Stimulated activated naive CD8-positive, alpha-beta T cell treated with anti-CD3 and anti-CD28 coated beads, Interleukin-15, amount 100 ng/mL, for 72 hours (primary cell): ENCODE results near the gene POU3F3.

Experiments
- ATAC-seq: fragments of 150-1000 bp; cut with Tn5 transposase; 2 replicates; pipeline ENCODE4 v1.10.0; 2021; ENCODE audit warnings: mild to moderate bottlenecking, moderate library complexity
- DNase-seq, 2 donors: peaks; one replicate each; pipeline ENCODE4 v3.0.0; 2021 to 2022
- H3K27ac Mint-ChIP-seq, 2 donors: one replicate each; pipeline ENCODE4 v1.8.0; 2022; ENCODE audit warnings: mild to moderate bottlenecking in 2 of 2, mixed read lengths in 2 of 2, moderate library complexity in 2 of 2
- H3K27me3 Mint-ChIP-seq: one replicate; pipeline ENCODE4 v1.8.0; 2022; ENCODE audit warnings: mixed read lengths
- H3K4me1 Mint-ChIP-seq: one replicate; pipeline ENCODE4 v1.8.0; 2022; ENCODE audit warnings: mild to moderate bottlenecking, mixed read lengths
- H3K4me3 Mint-ChIP-seq, 2 donors: one replicate each; pipeline ENCODE4 v1.8.0; 2022; ENCODE audit warnings: mild to moderate bottlenecking in 2 of 2, mixed read lengths in 2 of 2, moderate library complexity in 1 of 2
- H3K9me3 Mint-ChIP-seq, 2 donors: one replicate each; pipeline ENCODE4 v1.8.0; 2022; ENCODE audit warnings: mixed read lengths in 2 of 2

The POU3F3 gene

DNA sequence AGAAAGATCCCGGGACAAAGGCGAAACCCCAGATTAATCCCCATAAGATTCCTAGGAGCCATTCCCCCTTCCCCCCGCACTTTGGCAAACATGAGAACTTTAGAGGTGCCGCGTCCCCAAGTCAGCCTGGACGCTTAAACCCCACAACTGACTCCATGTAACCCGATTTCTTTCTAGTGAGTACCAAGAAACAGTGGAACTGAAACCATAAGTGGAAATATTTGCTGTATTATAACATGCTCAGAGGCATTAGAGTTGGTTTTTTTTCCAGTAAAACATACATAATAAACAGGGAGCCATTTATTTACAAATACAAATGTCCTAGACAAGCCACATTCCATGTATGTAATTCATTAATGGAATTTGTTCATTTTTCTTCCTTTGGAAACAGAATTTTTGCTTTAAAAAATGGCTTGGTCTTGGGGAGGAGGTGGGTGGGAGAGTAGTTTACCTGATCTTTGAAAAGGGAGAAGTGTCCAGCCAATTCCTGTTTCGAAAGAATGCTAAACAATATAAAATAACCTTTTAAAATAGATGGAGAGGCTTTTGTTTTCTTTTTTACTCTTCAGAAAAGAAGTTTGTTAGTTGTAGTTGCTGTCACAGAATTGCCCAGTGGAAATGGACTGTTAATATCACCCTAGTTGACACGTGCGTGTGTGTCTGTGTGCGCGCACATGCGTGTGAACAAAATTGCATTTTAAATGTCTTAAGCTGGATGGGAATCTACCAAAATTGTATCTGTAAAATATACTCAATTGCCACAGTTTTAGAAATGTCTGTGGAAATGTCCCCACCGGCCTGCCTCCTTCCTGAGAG is 10.6 kb downstream of the POU3F3 start:
- ATAC-seq, result no peak
- no peak for DNase-seq
- Mint-ChIP-seq H3K9me3 (no peaks in the 10 kb centered on the region), H3K4me1 (peaks cover 43% of the 10 kb centered on the region), H3K27me3 (peaks cover 98% of the 10 kb centered on the region), H3K27ac (no peak overlapping the region), H3K4me3 (no peak overlapping the region)

DNA sequence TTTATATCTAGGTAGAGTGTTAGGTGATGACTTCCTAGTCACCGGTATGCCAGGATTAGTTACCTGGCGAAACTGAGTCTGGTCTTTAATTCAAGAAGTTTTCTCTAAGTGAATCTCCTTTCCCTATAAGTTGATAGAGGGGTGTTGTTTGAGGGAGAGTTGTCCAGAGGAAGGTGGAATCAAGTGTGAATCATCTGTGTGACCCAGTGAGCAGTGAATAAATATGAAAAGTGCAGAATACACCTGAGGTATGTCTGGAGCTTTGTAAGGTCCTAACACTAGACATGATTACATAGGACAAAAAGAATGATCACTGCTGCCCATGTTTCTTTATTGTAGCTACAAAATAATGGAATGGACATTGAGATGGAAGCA is 11.2 kb downstream of the POU3F3 start:
- ATAC-seq, result no peak

DNA sequence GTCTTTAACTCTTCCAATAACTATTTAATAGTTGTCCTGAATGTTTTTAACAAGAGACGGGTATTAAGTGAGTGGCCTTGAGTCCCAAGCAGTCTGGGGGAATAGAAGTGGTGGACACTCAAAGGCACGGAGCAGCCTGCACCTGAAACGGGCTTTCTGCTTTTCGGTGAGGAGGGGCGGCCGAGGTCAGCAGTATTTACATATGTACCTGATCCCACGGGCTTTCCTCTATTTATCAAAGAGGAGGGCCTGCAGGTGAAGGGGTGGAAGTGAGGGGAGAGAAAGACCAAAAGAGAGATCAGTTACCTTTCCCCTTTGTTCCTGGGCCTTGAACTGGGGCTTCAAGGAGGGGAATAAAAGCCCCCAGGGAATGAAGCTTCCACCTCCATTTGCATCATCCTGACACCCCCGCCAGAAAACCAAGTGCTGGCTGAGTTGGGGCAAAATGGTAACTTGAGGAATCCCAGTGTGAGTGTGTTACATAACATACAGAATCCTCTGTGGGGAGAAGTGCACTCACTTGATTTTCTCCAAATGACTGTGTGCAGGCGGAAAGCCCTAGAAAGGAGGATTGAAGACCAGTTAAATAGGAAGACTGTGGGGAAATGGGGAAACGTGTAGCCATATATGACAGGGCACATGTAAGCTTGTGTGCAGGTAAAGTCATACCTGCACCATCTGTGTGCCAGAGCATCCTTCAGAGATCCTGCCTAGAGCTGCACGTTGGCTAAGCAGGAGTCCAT is 12.4 kb downstream of the POU3F3 start:
- H3K9me3 Mint-ChIP-seq, result no peaks in the 10 kb centered on the region
- no peak for ATAC-seq
- H3K4me1 Mint-ChIP-seq, result peaks cover 41% of the 10 kb centered on the region
- H3K27ac Mint-ChIP-seq, result no peak overlapping the region
- H3K27me3 Mint-ChIP-seq, result peaks cover 100% of the 10 kb centered on the region
- DNase-seq, result no peak
- H3K4me3 Mint-ChIP-seq, result no peak overlapping the region

More for the DNA sequence above, 11.2 kb downstream of the POU3F3 start:
- Mint-ChIP-seq H3K9me3 (no peaks in the 10 kb centered on the region), H3K27ac (no peak overlapping the region), H3K27me3 (peaks cover 98% of the 10 kb centered on the region), H3K4me3 (no peak overlapping the region), H3K4me1 (peaks cover 43% of the 10 kb centered on the region)
- DNase-seq, result no peak

GRCh38 chr2:104866883-104867812 is 13.2 kb downstream of the POU3F3 start:
- no peak overlapping the region for H3K27ac Mint-ChIP-seq
- peaks cover 39% of the 10 kb centered on the region for H3K4me1 Mint-ChIP-seq
- H3K9me3 Mint-ChIP-seq, result no peaks in the 10 kb centered on the region
- no peak for DNase-seq
- peaks cover 100% of the 10 kb centered on the region for H3K27me3 Mint-ChIP-seq
- no peak overlapping the region for H3K4me3 Mint-ChIP-seq
- ATAC-seq, result peak; percentile 18

- ATAC-seq (no peak), DNase-seq (no peak)
- Mint-ChIP-seq H3K27ac (no peak overlapping the region), H3K4me3 (no peak overlapping the region), H3K9me3 (no peaks in the 10 kb centered on the region), H3K27me3 (peaks cover 100% of the 10 kb centered on the region), H3K4me1 (peaks cover 43% of the 10 kb centered on the region)
Observed at GRCh38 chr2:104867813-104868504, 14.0 kb downstream of the POU3F3 start.

GRCh38 chr2:104868505-104868866 is 14.6 kb downstream of the POU3F3 start:
- H3K9me3 Mint-ChIP-seq, result no peaks in the 10 kb centered on the region
- H3K4me3 Mint-ChIP-seq, result no peak overlapping the region
- peaks cover 40% of the 10 kb centered on the region for H3K4me1 Mint-ChIP-seq
- H3K27me3 Mint-ChIP-seq, result peaks cover 99% of the 10 kb centered on the region
- no peak overlapping the region for H3K27ac Mint-ChIP-seq
- ATAC-seq, result no peak
- no peak for DNase-seq

DNA sequence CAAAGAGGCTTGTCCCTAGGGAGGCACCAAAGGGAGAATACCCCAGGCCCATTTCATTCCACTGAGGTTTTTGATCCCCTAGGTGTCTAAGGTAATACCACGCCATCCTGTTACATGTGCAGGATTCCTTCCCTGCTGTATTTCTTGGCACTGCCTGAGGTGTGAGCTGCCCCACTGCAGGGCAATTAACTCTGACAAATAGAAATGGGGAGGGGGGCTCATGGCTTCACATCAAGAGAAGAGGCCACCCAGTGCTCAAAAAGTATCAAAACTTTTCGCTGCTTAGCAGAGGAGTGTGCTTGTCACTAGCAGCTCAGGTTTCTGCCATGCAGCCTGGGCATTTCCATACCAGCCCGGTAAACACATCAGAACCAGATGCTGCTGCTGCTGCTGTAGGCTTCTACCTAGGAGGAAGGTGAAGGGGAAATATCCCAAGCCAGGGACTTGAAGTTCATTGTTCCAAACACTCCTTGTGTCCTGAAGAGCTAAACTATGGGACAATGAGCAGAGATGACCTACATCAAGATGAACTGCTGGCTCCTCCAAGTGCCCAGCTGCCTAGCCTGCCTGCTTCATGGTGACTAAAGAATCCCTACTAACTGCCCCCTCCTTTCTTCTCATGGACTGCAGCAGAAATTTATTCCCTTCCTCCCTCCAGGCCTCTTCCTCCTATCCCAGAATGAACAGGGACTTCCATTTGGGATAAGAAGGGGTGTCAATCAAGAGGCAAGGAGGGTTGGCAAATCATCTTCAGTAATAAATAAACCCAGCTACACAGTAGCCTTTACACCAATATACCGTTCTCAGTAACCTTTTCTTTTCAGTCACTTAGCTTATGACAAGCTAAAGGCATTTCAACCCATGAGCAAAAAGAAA is 16.4 kb downstream of the POU3F3 start:
- no peak overlapping the region for H3K4me3 Mint-ChIP-seq
- H3K4me1 Mint-ChIP-seq, result peaks cover 36% of the 10 kb centered on the region
- DNase-seq (no peak), ATAC-seq (no peak)
- peaks cover 99% of the 10 kb centered on the region for H3K27me3 Mint-ChIP-seq
- no peaks in the 10 kb centered on the region for H3K9me3 Mint-ChIP-seq
- H3K27ac Mint-ChIP-seq, result no peak overlapping the region

GRCh38 chr2:104871649-104871971 is 17.7 kb downstream of the POU3F3 start:
- Mint-ChIP-seq H3K4me3 (peak overlapping the region; percentile 66 to 75), H3K9me3 (no peaks in the 10 kb centered on the region), H3K27me3 (peaks cover 96% of the 10 kb centered on the region), H3K27ac (no peak overlapping the region), H3K4me1 (peaks cover 36% of the 10 kb centered on the region)
- DNase-seq, result no peak
- no peak for ATAC-seq

GRCh38 chr2:104871972-104872865 is 18.3 kb downstream of the POU3F3 start:
- peaks cover 96% of the 10 kb centered on the region for H3K27me3 Mint-ChIP-seq
- peaks cover 31% of the 10 kb centered on the region for H3K4me1 Mint-ChIP-seq
- H3K9me3 Mint-ChIP-seq, result no peaks in the 10 kb centered on the region
- no peak for DNase-seq
- H3K4me3 Mint-ChIP-seq, result peak overlapping the region; percentile 75 to 79
- ATAC-seq, result no peak
- no peak overlapping the region for H3K27ac Mint-ChIP-seq

DNA sequence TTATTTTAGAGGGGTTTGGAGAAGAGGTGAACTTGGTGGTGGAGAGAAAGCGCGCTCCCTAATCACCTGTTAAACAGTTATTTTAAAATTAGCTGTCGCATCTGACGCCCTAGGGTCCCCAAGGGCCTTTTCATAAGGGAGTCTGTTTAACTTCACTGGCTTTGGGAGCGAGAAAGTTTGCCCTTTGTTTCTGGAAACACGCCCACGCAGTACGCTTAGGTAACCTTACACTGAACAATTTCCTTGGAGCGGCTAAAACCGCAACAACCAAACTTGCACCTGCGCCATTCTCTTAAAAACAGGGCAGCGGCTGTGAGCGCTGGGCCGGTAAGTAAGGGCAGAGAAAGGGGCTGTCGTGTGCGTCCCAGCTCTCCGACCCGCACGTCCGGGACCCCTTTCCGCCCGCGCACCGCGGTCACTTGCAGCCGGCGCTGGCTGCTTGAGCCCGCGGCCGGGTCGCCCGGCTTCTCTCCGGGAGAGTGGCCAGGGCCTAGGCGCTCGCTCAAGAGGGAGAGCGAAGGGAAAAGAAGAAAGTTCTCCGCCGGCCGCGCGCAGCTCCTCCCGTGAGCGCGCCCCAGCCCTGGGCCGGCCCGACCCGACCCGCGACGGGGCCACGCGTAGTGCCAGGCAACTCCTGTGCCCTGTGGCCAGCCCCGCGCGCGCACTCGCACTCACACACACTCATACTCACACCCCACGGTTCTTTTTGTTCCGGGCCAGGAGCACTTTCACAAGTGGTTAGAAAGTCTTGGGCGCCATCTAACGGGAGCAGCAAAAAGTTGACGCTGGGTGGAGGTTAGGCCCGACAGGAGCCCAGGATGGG is 19.2 kb downstream of the POU3F3 start:
- H3K27me3 Mint-ChIP-seq, result peaks cover 95% of the 10 kb centered on the region
- H3K9me3 Mint-ChIP-seq, result no peaks in the 10 kb centered on the region
- H3K4me1 Mint-ChIP-seq, result peaks cover 22% of the 10 kb centered on the region
- peak; percentile 85 for ATAC-seq
- H3K27ac Mint-ChIP-seq, result no peak overlapping the region
- H3K4me3 Mint-ChIP-seq, result peak overlapping the region; percentile 75 to 79
- DNase-seq, result peak; percentile 61 to 67

DNA sequence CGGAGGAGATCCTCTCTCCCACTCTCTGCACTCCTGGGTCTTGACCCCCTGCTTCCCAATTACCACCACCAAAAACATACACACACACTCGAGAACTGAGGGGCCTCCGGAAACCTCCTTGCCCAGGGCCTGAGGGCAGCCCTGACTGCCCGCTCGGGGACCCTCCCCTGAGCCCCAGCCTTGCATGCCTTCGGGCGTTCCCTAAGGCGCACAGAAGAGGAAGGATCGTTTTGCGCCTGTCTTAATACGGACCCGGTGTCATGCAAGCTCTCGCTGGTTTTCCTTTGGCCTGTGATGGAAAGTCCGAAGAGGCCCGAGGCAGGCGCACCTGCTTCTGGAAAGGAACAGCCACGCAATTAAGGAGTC is 19.8 kb downstream of the POU3F3 start:
- no peak for DNase-seq
- H3K27ac Mint-ChIP-seq, result no peak overlapping the region
- peaks cover 93% of the 10 kb centered on the region for H3K27me3 Mint-ChIP-seq
- H3K9me3 Mint-ChIP-seq, result no peaks in the 10 kb centered on the region
- H3K4me3 Mint-ChIP-seq, result peak overlapping the region in 1 of 2 donors; percentile 79
- peaks cover 19% of the 10 kb centered on the region for H3K4me1 Mint-ChIP-seq
- peak; percentile 31 for ATAC-seq

DNA sequence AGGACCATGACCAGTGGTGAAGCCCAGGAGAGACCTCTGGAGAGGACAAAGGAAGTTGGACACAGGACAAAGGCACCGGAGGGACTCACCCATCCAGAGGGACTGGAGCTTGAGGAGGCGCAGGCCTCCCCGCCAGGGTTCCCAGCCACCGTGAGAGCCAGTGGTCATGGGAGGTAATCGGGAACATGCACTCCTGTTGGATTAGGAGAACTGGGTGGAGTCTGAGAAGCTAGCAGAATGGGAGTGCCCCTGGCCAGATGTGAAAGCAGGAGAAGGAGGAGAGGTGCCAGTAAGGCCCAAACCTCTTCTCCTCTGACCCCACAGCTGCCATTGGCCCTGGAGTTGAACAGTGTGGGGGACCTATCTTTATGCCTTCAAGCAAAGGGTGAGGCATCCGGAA is 20.3 kb downstream of the POU3F3 start:
- Mint-ChIP-seq H3K4me1 (peaks cover 19% of the 10 kb centered on the region), H3K27me3 (peaks cover 93% of the 10 kb centered on the region), H3K9me3 (no peaks in the 10 kb centered on the region), H3K4me3 (no peak overlapping the region), H3K27ac (no peak overlapping the region)
- ATAC-seq (no peak), DNase-seq (no peak)

GRCh38 chr2:104875262-104875661 is 21.3 kb downstream of the POU3F3 start:
- ATAC-seq (no peak), DNase-seq (no peak)
- H3K4me1 Mint-ChIP-seq, result peaks cover 19% of the 10 kb centered on the region
- peaks cover 89% of the 10 kb centered on the region for H3K27me3 Mint-ChIP-seq
- no peak overlapping the region for H3K4me3 Mint-ChIP-seq
- no peak overlapping the region for H3K27ac Mint-ChIP-seq
- no peaks in the 10 kb centered on the region for H3K9me3 Mint-ChIP-seq
